Stimulated activated CD4-positive, alpha-beta T cell treated with anti-CD3 and anti-CD28 coated beads, Interleukin-2, amount 100 ng/mL, for 48 hours (primary cell): ENCODE results near the gene OR5P2.
"Not testable (repeated sequence)": the region's sequence is repeated elsewhere in the genome, so short reads cannot be mapped to it uniquely, and the experiment has no call there.

Source experiments
- DNase-seq, 2 donors: peaks; one replicate each; pipeline ENCODE4 v3.0.0-alpha.2; 2020

The OR5P2 gene

DNA sequence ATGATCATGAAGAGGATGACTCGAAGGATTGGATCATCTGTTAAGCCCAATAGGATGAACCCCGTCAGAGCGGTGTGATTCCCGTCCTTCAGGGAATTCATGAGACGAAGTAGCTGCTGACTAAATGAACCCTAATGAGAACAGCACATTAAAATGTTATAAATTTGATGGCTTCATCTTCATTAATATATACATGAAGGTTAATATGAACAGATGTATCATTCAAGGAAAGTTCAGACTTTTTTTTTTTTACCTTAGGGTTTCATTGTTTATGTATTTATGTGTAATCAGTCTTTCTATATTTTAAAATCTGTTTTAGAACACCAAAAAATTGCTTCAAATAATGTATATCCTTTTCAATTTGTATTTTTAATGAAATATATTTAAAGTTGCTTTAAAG lies at the start of gene OR5P2:
Gene OR5P2 (minus strand): TSS at position 101 of the 400 bp plus-strand sequence. CDS start 0 bp downstream, at position 101.
- no peak for DNase-seq

DNA sequence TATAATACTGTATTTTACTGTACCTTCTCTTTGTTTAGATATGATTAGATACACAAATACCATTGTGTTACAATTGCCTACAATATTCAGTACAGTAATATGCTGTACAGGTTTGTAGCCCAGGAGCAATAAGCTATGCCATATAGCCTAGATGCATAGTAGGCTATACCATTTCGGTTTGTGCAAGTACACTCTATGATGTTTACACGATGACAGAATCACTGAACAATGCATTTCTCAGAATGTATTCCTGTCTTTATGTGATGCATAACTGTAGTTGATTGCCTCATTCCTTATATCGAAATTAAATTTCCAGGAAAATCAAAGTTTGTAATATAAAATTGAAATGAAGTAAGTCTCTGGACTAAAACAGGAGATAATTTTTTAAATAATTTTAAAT lies 49.3 kb upstream of the OR5P2 start:
- DNase-seq: no peak

DNA sequence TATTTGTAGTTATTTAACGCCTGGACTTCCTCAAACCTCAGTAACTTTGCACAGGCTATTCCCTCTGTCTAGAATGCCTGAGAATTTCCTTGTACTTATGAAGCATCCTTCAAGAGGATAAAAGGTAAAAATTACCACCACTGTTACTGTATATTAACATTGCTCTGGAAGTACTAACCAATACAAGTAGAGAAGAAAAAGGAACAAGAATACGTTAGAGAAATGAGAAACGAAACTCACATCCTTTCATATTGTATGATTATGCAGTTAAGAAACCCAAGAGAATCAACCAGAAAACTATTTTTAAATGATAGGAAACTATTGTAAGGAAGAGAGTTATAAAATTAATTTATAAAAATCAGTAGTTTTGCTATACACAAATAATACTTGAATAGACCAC lies 48.2 kb upstream of the OR5P2 start:
- no peak for DNase-seq

GRCh38 chr11:7844521-7844920 lies 47.8 kb upstream of the OR5P2 start:
- DNase-seq: no peak

GRCh38 chr11:7840578-7840977 lies 43.8 kb upstream of the OR5P2 start:
- no peak for DNase-seq

DNA sequence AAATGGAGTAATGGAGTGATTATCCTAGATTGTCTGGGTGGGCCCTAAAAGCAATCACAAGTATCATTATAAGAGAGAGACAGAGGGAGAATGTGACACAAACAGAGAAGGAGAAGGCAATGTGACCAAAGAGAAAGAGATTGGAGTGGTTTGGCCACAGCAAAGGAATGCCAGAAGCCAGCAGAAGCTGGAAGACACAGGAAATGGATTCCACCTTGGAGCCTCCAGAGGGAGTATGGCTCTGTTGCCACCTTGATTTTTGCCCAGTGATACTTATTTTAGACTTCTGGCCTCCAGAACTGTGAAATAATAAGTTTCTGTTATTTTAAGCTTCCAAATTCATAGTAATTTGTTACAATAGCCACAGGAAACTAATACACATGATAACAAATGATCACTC lies 36.8 kb upstream of the OR5P2 start:
- DNase-seq: no peak

- no peak for DNase-seq
Measured at GRCh38 chr11:7830740-7831139, 34.0 kb upstream of the OR5P2 start, which contains the start of gene OR5P3. Gene OR5P3 (minus strand): TSS chr11:7830840.

GRCh38 chr11:7826324-7826723 lies 29.6 kb upstream of the OR5P2 start:
- DNase-seq: no peak

DNA sequence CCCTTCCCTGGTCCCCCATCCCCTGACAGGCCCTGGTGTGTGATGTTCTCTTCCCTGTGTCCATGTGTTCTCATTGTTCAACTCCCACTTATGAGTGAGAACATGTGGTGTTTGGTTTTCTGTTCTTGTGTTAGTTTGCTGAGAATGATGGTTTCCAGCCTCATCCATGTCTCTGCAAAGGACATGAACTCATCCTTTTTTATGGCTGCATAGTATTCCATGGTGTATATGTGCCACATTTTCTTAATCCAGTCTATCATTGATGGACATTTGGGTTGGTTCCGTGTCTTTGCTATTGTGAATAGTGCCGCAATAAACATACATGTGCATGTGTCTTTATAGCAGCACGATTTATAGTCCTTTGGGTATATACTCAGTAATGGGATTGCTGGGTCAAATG lies 23.7 kb upstream of the OR5P2 start:
- not testable (repeated sequence) for DNase-seq

DNA sequence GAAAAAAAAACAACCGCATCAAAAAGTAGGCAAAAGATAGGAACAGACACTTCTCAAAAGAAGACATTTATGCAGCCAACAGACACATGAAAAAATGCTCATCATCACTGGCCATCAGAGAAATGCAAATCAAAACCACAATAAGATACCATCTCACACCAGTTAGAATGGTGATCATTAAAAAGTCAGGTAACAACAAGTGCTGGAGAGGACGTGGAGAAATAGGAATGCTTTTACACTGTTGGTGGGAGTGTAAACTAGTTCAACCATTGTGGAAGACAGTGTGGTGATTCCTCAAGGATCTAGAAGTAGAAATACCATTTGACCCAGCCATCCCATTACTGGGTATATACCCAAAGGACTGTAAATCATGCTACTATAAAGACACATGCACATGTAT lies 18.2 kb upstream of the OR5P2 start:
- not testable (repeated sequence) for DNase-seq

- DNase-seq: not testable (repeated sequence)
Measured at GRCh38 chr11:7810301-7810700, 13.6 kb upstream of the OR5P2 start.

GRCh38 chr11:7793233-7793632 lies 3.5 kb downstream of the OR5P2 start:
- no peak for DNase-seq

- DNase-seq: no peak
Measured at GRCh38 chr11:7787239-7787638, 9.5 kb downstream of the OR5P2 start.

DNA sequence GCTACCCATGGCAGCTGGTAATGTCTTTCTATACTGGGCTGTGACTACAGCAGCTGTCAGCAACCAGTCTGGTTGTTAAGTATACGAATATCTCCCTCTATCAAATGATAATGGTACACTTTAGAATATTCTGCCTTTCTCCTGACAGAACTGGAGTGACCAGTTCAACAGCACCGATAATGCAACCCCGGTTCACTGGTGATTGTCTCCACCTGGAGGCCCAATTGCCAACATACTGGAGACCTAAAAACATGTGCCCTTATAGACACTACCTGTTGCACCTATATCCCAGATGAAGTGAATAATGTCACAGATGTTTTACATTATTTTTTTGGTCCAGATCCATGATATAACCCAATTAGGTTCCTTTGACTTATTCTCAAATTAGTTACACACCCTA lies 21.1 kb downstream of the OR5P2 start:
- DNase-seq: no peak

- not testable (repeated sequence) for DNase-seq
Measured at GRCh38 chr11:7764301-7764700, 32.4 kb downstream of the OR5P2 start.

- no peak for DNase-seq
Measured at GRCh38 chr11:7759010-7759409, 37.7 kb downstream of the OR5P2 start.

GRCh38 chr11:7749456-7749855 lies 47.3 kb downstream of the OR5P2 start:
- no peak for DNase-seq
